SJCRH30 (cell line): ENCODE results near the gene ZNF800. TPM values are rescaled to one million over a fixed set of nuclear protein-coding genes. Genes with fewer than 3 reads are reported as not detected.

Experiments used
- DNase-seq, 2 experiments: peaks; one replicate each; pipeline ENCODE4 v3.0.0-alpha.2; 2015 to 2020
- H3K27ac ChIP-seq: fragments of 250-450 bp; sonication (Bioruptor Pico); 2 replicates; pipeline ENCODE4 v1.5.1; 2020; ENCODE audit warnings: mild to moderate bottlenecking, moderate library complexity
- H3K27me3 ChIP-seq: fragments of 250-450 bp; sonication (Bioruptor Pico); 2 replicates; pipeline ENCODE4 v1.5.1; 2020; ENCODE audit warnings: mild to moderate bottlenecking, moderate library complexity
- H3K36me3 ChIP-seq: fragments of 250-450 bp; sonication (Bioruptor Pico); 2 replicates; pipeline ENCODE4 v1.5.1; 2020; ENCODE audit warnings: mild to moderate bottlenecking, moderate library complexity
- H3K4me1 ChIP-seq: fragments of 250-450 bp; sonication (Bioruptor Pico); 2 replicates; pipeline ENCODE4 v1.5.1; 2020; ENCODE audit warnings: mild to moderate bottlenecking, moderate library complexity
- H3K4me3 ChIP-seq: fragments of 250-450 bp; sonication (Bioruptor Pico); 2 replicates; pipeline ENCODE4 v1.5.1; 2020; ENCODE audit warnings: mild to moderate bottlenecking, moderate library complexity
- H3K9me3 ChIP-seq: fragments of 250-450 bp; sonication (Bioruptor Pico); replicated peaks from 2 replicates; pipeline ENCODE4 v1.5.1; 2020; ENCODE audit warnings: mild to moderate bottlenecking, moderate library complexity
- total RNA-seq: library from RNA; depleted of rRNA; stranded (reverse); fragments of >200 nt; shearing (Covaris generic); gene quantifications from 2 replicates; pipeline ENCODE4 v1.2.3, GENCODE V29; 2014

The ZNF800 gene
- total RNA-seq, 1 experiment from 2014 or later, result 30.1 TPM

- H3K27ac ChIP-seq, result no peak overlapping the region
- DNase-seq, result no peak
- H3K27me3 ChIP-seq, result no peaks in the 10 kb centered on the region
- H3K4me3 ChIP-seq, result no peak overlapping the region
- H3K36me3 ChIP-seq, result peaks cover 58% of the 10 kb centered on the region
- H3K9me3 ChIP-seq, result no peaks in the 10 kb centered on the region
- peaks cover 2% of the 10 kb centered on the region for H3K4me1 ChIP-seq
Observed at GRCh38 chr7:127379642-127380041, 12.9 kb downstream of the ZNF800 start.

DNA sequence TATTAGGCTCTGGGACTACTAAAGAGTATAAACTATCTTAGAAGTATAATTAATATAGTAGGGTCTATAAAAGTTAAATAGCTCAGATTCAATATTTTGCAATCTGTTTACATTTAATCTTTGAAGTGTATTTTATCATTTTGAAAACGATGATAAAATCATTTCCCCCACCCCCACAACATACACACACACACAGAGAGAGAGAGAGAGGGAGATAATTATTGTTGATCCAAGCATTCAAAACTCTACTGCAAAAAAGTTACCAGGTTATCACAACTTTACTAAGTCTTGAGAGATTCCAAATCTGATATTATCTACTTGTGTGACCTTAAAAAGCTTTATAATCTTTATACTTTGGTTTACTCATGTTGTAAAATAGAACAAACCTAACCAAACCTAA lies 14.0 kb downstream of the ZNF800 start:
- Histone ChIP-seq H3K9me3 (no peaks in the 10 kb centered on the region), H3K27ac (no peak overlapping the region)
- DNase-seq, result no peak

DNA sequence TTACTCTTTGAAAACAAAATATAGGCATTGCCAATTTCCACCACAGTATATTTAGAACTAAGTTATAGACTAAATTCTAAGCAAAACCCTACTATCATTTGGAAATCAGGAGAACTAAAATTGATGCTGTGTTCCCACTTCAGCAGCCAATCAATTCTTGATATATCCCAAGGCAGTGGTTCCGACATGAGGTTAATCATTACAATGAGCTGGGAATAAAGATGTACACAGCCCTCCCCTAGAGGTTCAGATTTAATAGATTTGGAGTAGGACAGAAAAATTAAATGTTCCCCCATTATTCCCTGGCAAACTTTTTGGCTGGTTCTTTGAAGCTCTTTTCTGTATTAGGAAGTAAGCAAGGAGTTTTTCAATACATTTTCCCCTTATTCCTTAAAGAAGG lies 15.1 kb downstream of the ZNF800 start:
- no peak overlapping the region for H3K4me3 ChIP-seq
- H3K27me3 ChIP-seq, result no peaks in the 10 kb centered on the region
- H3K27ac ChIP-seq, result no peak overlapping the region
- peaks cover 2% of the 10 kb centered on the region for H3K4me1 ChIP-seq
- H3K36me3 ChIP-seq, result peaks cover 63% of the 10 kb centered on the region
- no peak for DNase-seq
- H3K9me3 ChIP-seq, result no peaks in the 10 kb centered on the region

More for the DNA sequence above, 14.0 kb downstream of the ZNF800 start:
- Histone ChIP-seq H3K27me3 (no peaks in the 10 kb centered on the region), H3K4me1 (peaks cover 2% of the 10 kb centered on the region), H3K4me3 (no peak overlapping the region), H3K36me3 (peaks cover 65% of the 10 kb centered on the region)

DNA sequence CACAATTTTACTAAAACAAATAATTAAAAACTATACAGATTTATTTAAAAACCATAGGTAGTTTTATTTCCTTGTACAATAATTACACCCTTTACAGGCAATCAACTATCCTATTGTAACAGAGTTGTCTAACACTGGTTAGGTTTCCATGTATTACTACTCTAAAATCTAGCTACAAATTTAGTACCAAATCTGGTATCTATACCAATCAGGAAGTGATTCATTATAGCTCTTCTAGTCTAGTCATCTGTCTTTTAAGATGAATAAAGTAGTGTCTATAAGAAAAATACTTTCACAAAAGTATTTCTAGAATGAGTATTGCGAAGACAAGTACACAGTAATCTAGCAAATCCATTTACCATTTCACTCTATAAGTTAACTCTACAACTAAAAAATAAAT lies 16.9 kb downstream of the ZNF800 start:
- Histone ChIP-seq H3K9me3 (no peaks in the 10 kb centered on the region), H3K36me3 (peaks cover 59% of the 10 kb centered on the region), H3K4me1 (peaks cover 2% of the 10 kb centered on the region), H3K27ac (no peak overlapping the region), H3K4me3 (no peak overlapping the region), H3K27me3 (no peaks in the 10 kb centered on the region)
- no peak for DNase-seq

GRCh38 chr7:127367679-127368078 lies 24.8 kb downstream of the ZNF800 start:
- H3K9me3 ChIP-seq, result no peaks in the 10 kb centered on the region
- no peak overlapping the region for H3K4me3 ChIP-seq
- no peaks in the 10 kb centered on the region for H3K4me1 ChIP-seq
- DNase-seq, result no peak
- H3K27me3 ChIP-seq, result no peaks in the 10 kb centered on the region
- peaks cover 29% of the 10 kb centered on the region for H3K36me3 ChIP-seq
- no peak overlapping the region for H3K27ac ChIP-seq

DNA sequence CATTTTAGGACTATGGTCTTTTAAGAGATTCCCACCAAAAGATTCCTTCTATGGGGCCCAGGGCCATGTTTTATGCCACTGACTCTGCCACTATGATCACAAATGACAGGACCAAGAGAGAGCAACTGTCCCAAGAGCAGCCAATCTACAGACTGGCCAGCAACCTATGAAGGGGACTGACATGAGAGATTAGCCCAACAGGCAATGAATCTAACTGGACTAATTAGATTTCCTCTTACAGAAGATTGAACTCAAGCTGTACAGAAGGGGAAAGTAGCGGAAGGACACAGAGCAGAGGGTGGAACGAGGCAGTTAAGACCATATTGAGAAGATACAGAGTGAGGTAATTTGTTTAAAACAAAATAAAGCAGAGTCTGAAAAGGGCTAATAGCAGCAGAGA lies 25.8 kb downstream of the ZNF800 start:
- no peak for DNase-seq
- Histone ChIP-seq H3K36me3 (peaks cover 33% of the 10 kb centered on the region), H3K4me3 (no peak overlapping the region), H3K27ac (no peak overlapping the region), H3K9me3 (no peaks in the 10 kb centered on the region), H3K4me1 (no peaks in the 10 kb centered on the region), H3K27me3 (no peaks in the 10 kb centered on the region)

DNA sequence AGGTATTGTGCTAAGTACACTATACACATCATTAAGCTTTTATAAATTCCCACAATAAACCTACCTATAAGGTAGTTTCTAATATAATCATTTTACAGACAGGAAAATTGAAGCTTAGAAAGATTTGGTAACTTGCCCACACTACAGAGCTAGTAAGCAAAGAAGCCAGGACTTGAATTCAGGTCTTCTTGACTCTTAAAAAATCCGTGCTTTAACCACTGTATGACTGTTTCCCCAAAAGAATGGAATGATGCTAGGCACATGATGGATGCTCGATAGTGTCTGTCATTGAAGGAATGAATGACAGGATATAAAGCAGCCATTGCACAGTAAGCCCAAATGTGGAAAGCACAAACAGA lies 26.6 kb downstream of the ZNF800 start:
- Histone ChIP-seq H3K36me3 (peaks cover 26% of the 10 kb centered on the region), H3K4me1 (no peaks in the 10 kb centered on the region), H3K9me3 (no peaks in the 10 kb centered on the region), H3K27ac (no peak overlapping the region), H3K4me3 (no peak overlapping the region), H3K27me3 (no peaks in the 10 kb centered on the region)
- DNase-seq, result no peak

- no peak for DNase-seq
- Histone ChIP-seq H3K27ac (no peak overlapping the region), H3K36me3 (peaks cover 20% of the 10 kb centered on the region), H3K9me3 (no peaks in the 10 kb centered on the region), H3K27me3 (no peaks in the 10 kb centered on the region), H3K4me3 (no peak overlapping the region), H3K4me1 (no peaks in the 10 kb centered on the region)
Observed at GRCh38 chr7:127365164-127365956, 27.1 kb downstream of the ZNF800 start.

DNA sequence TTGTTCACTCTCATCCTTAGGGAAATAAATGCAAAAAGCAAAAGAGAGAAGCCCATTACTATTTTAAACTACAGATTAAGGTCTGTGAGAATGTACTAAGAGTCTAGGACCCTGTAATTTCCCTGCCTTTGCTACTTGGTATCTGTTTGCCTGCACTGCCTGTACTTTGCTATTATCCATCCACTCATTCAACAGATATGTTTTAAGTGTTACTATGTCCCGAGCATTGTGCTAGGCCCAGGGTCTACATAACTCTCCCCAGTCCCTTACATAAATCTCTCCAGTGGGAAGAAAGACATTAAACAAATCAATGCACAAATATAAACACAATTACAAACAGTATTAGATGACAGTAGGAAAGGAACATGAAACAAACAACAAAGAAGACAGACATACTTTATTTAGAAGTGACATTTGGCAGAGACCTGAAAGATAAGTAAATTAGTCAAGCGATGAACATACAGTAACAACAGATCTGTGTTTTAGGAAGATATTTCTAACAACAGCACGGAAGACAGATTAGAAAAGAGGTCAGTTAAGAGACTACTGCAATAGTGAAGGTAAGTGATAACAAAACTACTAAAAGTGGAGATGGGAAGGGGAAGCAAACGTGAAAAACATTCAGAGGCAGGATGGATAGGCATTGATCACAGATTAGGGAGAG lies 30.0 kb downstream of the ZNF800 start:
- DNase-seq, result no peak
- H3K36me3 ChIP-seq, result peaks cover 10% of the 10 kb centered on the region
- H3K9me3 ChIP-seq, result no peaks in the 10 kb centered on the region
- no peak overlapping the region for H3K4me3 ChIP-seq
- no peak overlapping the region for H3K27ac ChIP-seq
- no peaks in the 10 kb centered on the region for H3K27me3 ChIP-seq
- no peaks in the 10 kb centered on the region for H3K4me1 ChIP-seq

DNA sequence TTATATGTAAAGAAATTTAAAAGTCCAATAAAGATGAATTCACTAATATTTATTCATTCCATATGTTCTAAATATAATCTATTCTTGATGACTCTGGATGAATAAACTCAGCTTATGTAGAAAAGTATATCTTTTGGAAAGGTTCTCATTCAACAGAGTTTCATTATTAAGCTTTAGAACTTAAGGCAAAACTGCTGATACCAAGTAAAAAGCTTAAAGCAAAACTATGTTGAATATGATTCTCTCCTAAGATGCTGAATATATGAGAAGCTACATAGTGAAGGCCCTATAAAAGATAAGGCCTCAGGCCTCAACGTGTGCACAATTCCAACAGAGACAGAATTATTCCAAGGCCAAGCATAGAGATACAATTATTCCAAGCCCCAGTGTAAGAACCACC lies 30.8 kb downstream of the ZNF800 start:
- peaks cover 10% of the 10 kb centered on the region for H3K36me3 ChIP-seq

DNA sequence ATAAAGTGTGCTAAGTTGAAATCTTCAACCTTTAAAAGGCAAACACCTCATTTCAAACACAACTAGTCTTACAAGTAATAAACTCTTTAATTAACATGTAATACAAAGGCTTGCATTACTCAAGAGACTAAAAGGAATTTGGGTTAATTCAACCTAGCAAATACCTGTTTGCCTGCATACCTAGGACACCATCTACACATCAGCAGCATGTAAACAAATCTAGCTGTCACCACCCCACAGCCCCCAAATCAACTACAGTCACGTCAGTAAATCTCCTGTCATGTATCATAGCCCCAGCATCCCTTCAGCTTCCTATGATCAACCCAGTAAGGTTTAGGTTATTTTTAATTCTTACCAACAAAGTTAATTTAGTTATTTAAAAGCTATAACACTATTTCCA lies 33.5 kb downstream of the ZNF800 start:
- Histone ChIP-seq H3K4me3 (no peak overlapping the region), H3K9me3 (no peaks in the 10 kb centered on the region), H3K4me1 (no peaks in the 10 kb centered on the region), H3K27me3 (no peaks in the 10 kb centered on the region), H3K36me3 (peaks cover 11% of the 10 kb centered on the region), H3K27ac (no peak overlapping the region)
- DNase-seq, result no peak

More for the DNA sequence above, 30.8 kb downstream of the ZNF800 start:
- no peaks in the 10 kb centered on the region for H3K9me3 ChIP-seq
- H3K27me3 ChIP-seq, result no peaks in the 10 kb centered on the region
- no peaks in the 10 kb centered on the region for H3K4me1 ChIP-seq
- DNase-seq, result no peak
- H3K4me3 ChIP-seq, result no peak overlapping the region
- H3K27ac ChIP-seq, result no peak overlapping the region

DNA sequence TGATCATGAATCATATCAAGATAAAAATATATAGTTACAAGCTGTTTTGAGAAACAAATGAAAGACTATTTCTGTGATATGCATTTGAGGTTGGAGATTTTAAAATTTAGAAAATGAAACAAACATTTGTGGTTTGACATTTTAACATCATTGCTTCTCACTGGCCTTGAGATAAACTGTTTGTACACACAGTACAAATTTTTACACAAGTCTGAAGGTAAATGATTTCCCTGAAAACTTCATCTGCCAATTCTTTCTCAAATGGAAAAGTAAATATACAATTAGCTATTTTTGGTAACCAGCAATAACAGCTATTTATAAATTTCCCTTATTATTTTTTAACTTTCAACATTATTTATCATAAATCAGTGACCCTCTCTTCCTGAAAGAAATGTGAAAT lies 38.6 kb downstream of the ZNF800 start:
- H3K27ac ChIP-seq, result no peak overlapping the region
- H3K27me3 ChIP-seq, result no peaks in the 10 kb centered on the region
- DNase-seq, result no peak
- no peaks in the 10 kb centered on the region for H3K9me3 ChIP-seq
- H3K4me3 ChIP-seq, result no peak overlapping the region
- H3K36me3 ChIP-seq, result peaks cover 3% of the 10 kb centered on the region; the same call in 1 of the 2 replicates
- H3K4me1 ChIP-seq, result no peaks in the 10 kb centered on the region

- Histone ChIP-seq H3K9me3 (no peaks in the 10 kb centered on the region), H3K4me1 (no peaks in the 10 kb centered on the region), H3K27ac (no peak overlapping the region), H3K36me3 (no peaks in the 10 kb centered on the region), H3K27me3 (no peaks in the 10 kb centered on the region), H3K4me3 (no peak overlapping the region)
- no peak for DNase-seq
Observed at GRCh38 chr7:127350586-127350985, 41.9 kb downstream of the ZNF800 start.

DNA sequence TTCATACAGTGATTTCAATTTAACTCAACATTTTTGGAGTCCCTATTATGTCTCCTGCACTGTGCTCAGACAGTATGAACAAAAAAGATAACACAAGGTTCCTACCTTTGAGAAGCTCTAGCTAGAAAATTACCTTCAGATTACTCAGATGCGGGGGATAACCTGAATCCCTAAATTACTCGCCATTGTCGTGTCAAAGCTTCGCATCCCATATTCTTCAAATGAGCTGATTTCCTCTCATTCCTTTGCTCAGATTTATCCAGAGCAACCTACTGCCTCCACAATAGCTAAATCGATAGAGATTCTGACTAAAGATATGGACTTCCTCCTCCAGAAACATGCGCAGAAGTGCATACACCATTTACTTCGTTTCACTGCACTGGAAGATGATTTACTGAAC lies 42.6 kb downstream of the ZNF800 start:
- H3K36me3 ChIP-seq, result no peaks in the 10 kb centered on the region
- no peaks in the 10 kb centered on the region for H3K4me1 ChIP-seq
- no peaks in the 10 kb centered on the region for H3K9me3 ChIP-seq
- DNase-seq, result no peak
- H3K4me3 ChIP-seq, result no peak overlapping the region
- no peaks in the 10 kb centered on the region for H3K27me3 ChIP-seq
- H3K27ac ChIP-seq, result no peak overlapping the region

GRCh38 chr7:127348247-127348631 lies 44.3 kb downstream of the ZNF800 start:
- H3K4me3 ChIP-seq, result no peak overlapping the region
- H3K36me3 ChIP-seq, result no peaks in the 10 kb centered on the region
- no peaks in the 10 kb centered on the region for H3K9me3 ChIP-seq
- H3K27me3 ChIP-seq, result no peaks in the 10 kb centered on the region
- no peak overlapping the region for H3K27ac ChIP-seq
- DNase-seq, result no peak
- H3K4me1 ChIP-seq, result no peaks in the 10 kb centered on the region
